Measurements from ENCODE around the gene PRKD1. TPM values are rescaled to one million over a fixed set of nuclear protein-coding genes. Genes with fewer than 3 reads are reported as not detected.
A peak's percentile ranks its signal among the peaks of the same experiment; 100 is the strongest.

The PRKD1 gene
- total RNA-seq, 1 donor from 2014 or later: 16.9 TPM

GRCh38 chr14:29601616-29602015, 326.0 kb downstream of the PRKD1 start:
- DNase-seq: no peak

- DNase-seq: no peak
Observed at GRCh38 chr14:29587761-29588470, 339.7 kb downstream of the PRKD1 start.

GRCh38 chr14:29587046-29587445, 340.6 kb downstream of the PRKD1 start:
- DNase-seq: no peak

GRCh38 chr14:29584992-29585391, 342.7 kb downstream of the PRKD1 start:
- DNase-seq: no peak

- no peak for DNase-seq
Observed at GRCh38 chr14:29580763-29581162, 346.9 kb downstream of the PRKD1 start.

- no peak for DNase-seq
Observed at GRCh38 chr14:29579838-29580237, 347.8 kb downstream of the PRKD1 start.

GRCh38 chr14:29576927-29577326, 350.7 kb downstream of the PRKD1 start:
- DNase-seq: no peak

GRCh38 chr14:29569194-29569593, 358.5 kb downstream of the PRKD1 start:
- DNase-seq: no peak

GRCh38 chr14:29566194-29566593, 361.5 kb downstream of the PRKD1 start:
- DNase-seq: no peak

GRCh38 chr14:29558516-29558915, 369.1 kb downstream of the PRKD1 start:
- DNase-seq: no peak

- no peak for DNase-seq
Observed at GRCh38 chr14:29554335-29554734, 373.3 kb downstream of the PRKD1 start.

GRCh38 chr14:29553427-29553826, 374.2 kb downstream of the PRKD1 start:
- no peak for DNase-seq

- DNase-seq: peak; percentile 27
Observed at GRCh38 chr14:29548948-29549370, 378.7 kb downstream of the PRKD1 start.

- DNase-seq: no peak
Observed at GRCh38 chr14:29545714-29546113, 381.9 kb downstream of the PRKD1 start.

GRCh38 chr14:29536886-29537511, 390.6 kb downstream of the PRKD1 start:
- DNase-seq: no peak

- no peak for DNase-seq
Observed at GRCh38 chr14:29529418-29529817, 398.2 kb downstream of the PRKD1 start.

GRCh38 chr14:29528889-29529288, 398.8 kb downstream of the PRKD1 start:
- peak; percentile 7 for DNase-seq

- DNase-seq: no peak
Observed at GRCh38 chr14:29527286-29527685, 400.4 kb downstream of the PRKD1 start.

Small RNAs within 50 kb of the gene (small RNA-seq; reads per million reads assigned to genes)
- gene RNU6-1234P (ENCODE audit: low replicate concordance): not detected
